Fibroblast of skin of abdomen (primary cell): Measurements from ENCODE around the gene PLEKHA8.

Source experiments
- DNase-seq: peaks from one replicate; pipeline ENCODE4 v3.0.0-alpha.2; 2013

PLEKHA8 gene

GRCh38 chr7:30169579-30169978 is 141.4 kb downstream of the PLEKHA8 start:
- DNase-seq, result peak; percentile 33

- no peak for DNase-seq
These were observed 142.4 kb downstream of the PLEKHA8 start for GRCh38 chr7:30170476-30171205.

GRCh38 chr7:30171766-30172447 is 143.7 kb downstream of the PLEKHA8 start:
- DNase-seq, result peak; percentile 24

- no peak for DNase-seq
These were observed 144.2 kb downstream of the PLEKHA8 start for GRCh38 chr7:30172451-30172850.

- DNase-seq, result peak; percentile 71
These were observed 145.1 kb downstream of the PLEKHA8 start for GRCh38 chr7:30173058-30173897.

GRCh38 chr7:30175180-30175579 is 147.0 kb downstream of the PLEKHA8 start:
- DNase-seq, result peak; percentile 24

GRCh38 chr7:30175636-30176147 is 147.5 kb downstream of the PLEKHA8 start:
- DNase-seq, result no peak

- DNase-seq, result no peak
These were observed 148.4 kb downstream of the PLEKHA8 start for GRCh38 chr7:30176463-30177109.

GRCh38 chr7:30177186-30177585 is 149.0 kb downstream of the PLEKHA8 start:
- no peak for DNase-seq

- DNase-seq, result no peak
These were observed 149.8 kb downstream of the PLEKHA8 start for GRCh38 chr7:30177965-30178364.

GRCh38 chr7:30178748-30179436 is 150.7 kb downstream of the PLEKHA8 start:
- DNase-seq, result no peak
